HepG2 (cell line): ENCODE measurements around the gene MYH7B. TPM values are rescaled to one million over a fixed set of nuclear protein-coding genes. Genes with fewer than 3 reads are reported as not detected.
A peak's percentile ranks its signal among the peaks of the same experiment; 100 is the strongest.

ENCODE experiments used
- ATAC-seq: fragments of 200-7000 bp; cut with Tn5 transposase; 3 replicates; pipeline ENCODE4 v1.9.1; 2020; ENCODE audit warnings: mild to moderate bottlenecking, moderate library complexity
- BruUV-seq: library from RNA; stranded (reverse); fragments of 400-500 nt; replicated peaks from 2 replicates; lab custom pipeline; 2021; lab: Mats Ljungman, UMichigan
- CTCF ChIA-PET: fragments of 300-600 bp; formaldehyde crosslinking; extraction: SDS; loops from one replicate; lab custom pipeline; 2021; ENCODE audit warnings: low total read pairs, inconsistent platforms, low intra/inter-chr PET ratio; lab: Yijun Ruan, JAX
- POLR2A ChIA-PET: fragments of 350-600 bp; sonication (Branson Sonifier 250); formaldehyde crosslinking; loops from one replicate; lab custom pipeline; 2020; ENCODE audit warnings: antibody characterized with exemption, inconsistent platforms; lab: Yijun Ruan, JAX
- DNase-seq: peaks from one replicate; pipeline ENCODE4 v3.0.0-alpha.2; 2015; ENCODE audit warnings: low spot score
- FAIRE-seq: peaks from 3 replicates; lab custom pipeline; 2011; peaks lifted over from hg19 to GRCh38; lab: Jason Lieb, UNC
- H2AFZ ChIP-seq: one replicate; pipeline ENCODE4 v1.6.1; 2011; ENCODE audit warnings: low read length, inconsistent platforms
- H3K27ac ChIP-seq: fragments of 300-600 bp; 3 replicates; pipeline ENCODE4 v1.8.0; 2011; ENCODE audit warnings: mixed run types, mild to moderate bottlenecking, mixed read lengths, low read length, inconsistent platforms; ENCODE audit not compliant: insufficient read depth; ENCODE audit errors: extremely low read length
- H3K27me3 ChIP-seq, 2 experiments: fragments of 200-600 bp in 1 of 2; 2 replicates in 1 of 2; 3 replicates in 1 of 2; pipeline versions ENCODE4 v1.6.0 to v1.8.0; 2011; ENCODE audit warnings: low read length in 2 of 2, mild to moderate bottlenecking in 2 of 2, moderate library complexity in 2 of 2, inconsistent platforms in 1 of 2; ENCODE audit not compliant: insufficient read depth in 2 of 2, control insufficient read depth in 1 of 2
- H3K36me3 ChIP-seq, 2 experiments: fragments of 200-600 bp in 1 of 2; replicated peaks in 1 of 2; 2 replicates in 1 of 2; 3 replicates in 1 of 2; pipeline versions ENCODE4 v1.5.1 to v1.8.0; 2011; ENCODE audit warnings: low read length in 2 of 2, inconsistent platforms in 1 of 2; ENCODE audit not compliant: insufficient read depth in 2 of 2, control insufficient read depth in 1 of 2
- H3K4me1 ChIP-seq: 2 replicates; pipeline ENCODE4 v1.5.1; 2012; ENCODE audit warnings: low read length, inconsistent platforms; ENCODE audit not compliant: insufficient read depth
- H3K4me2 ChIP-seq: 2 replicates; pipeline ENCODE4 v1.6.0; 2011; ENCODE audit warnings: low read depth, low read length, inconsistent platforms
- H3K4me3 ChIP-seq, 3 experiments: fragments of 200-600 bp in 1 of 3; sonication (generic), shearing (Covaris generic) in 1 of 3; replicated peaks in 1 of 3; 2 replicates each; pipeline ENCODE4 v1.5.1; 2011 to 2016; ENCODE audit warnings: low read length in 3 of 3, inconsistent platforms in 2 of 3, low read depth in 2 of 3, mild to moderate bottlenecking in 2 of 3, control low read depth in 1 of 3, mixed read lengths in 1 of 3; ENCODE audit not compliant: insufficient read depth in 1 of 3
- H3K79me2 ChIP-seq: one replicate; pipeline ENCODE4 v1.6.1; 2011; ENCODE audit warnings: low read length, inconsistent platforms; ENCODE audit not compliant: insufficient read depth
- H3K9ac ChIP-seq: 2 replicates; pipeline ENCODE4 v1.6.0; 2011; ENCODE audit warnings: mild to moderate bottlenecking, low read depth, low read length, inconsistent platforms; ENCODE audit not compliant: insufficient read depth
- H3K9me3 ChIP-seq: 2 replicates; pipeline ENCODE4 v1.5.1; 2012; ENCODE audit warnings: mild to moderate bottlenecking, low read length
- H4K20me1 ChIP-seq: 2 replicates; pipeline ENCODE4 v1.6.0; 2011; ENCODE audit warnings: inconsistent platforms, mild to moderate bottlenecking, low read length, moderate library complexity; ENCODE audit not compliant: insufficient read depth
- EEA1 ChIP-seq: sonication (generic); formaldehyde crosslinking; IDR thresholded peaks from 2 replicates; pipeline ENCODE4 v1.5.1; 2020; ENCODE audit warnings: mild to moderate bottlenecking, missing genetic modification reagents, borderline replicate concordance
- FOXC1 ChIP-seq: sonication (generic); formaldehyde crosslinking; IDR thresholded peaks from 2 replicates; pipeline ENCODE4 v1.8.0; 2022; ENCODE audit warnings: mild to moderate bottlenecking, missing genetic modification reagents, borderline replicate concordance
- MAFK ChIP-seq, 2 experiments: IDR thresholded peaks in 1 of 2; conservative IDR thresholded peaks in 1 of 2; 2 replicates each; pipeline ENCODE4 v1.6.1; 2011; ENCODE audit warnings: improper control_type of control experiment in 2 of 2, low read length in 2 of 2
- MAX ChIP-seq: IDR thresholded peaks from 2 replicates; pipeline ENCODE4 v1.6.1; 2012; ENCODE audit warnings: inconsistent platforms
- TERF1 ChIP-seq: sonication (generic); formaldehyde crosslinking; IDR thresholded peaks from 2 replicates; pipeline ENCODE4 v1.8.0; 2022; ENCODE audit warnings: mild to moderate bottlenecking, missing genetic modification reagents, moderate library complexity
- U2AF2 ChIP-seq: fragments of 200-400 bp; formaldehyde crosslinking; IDR thresholded peaks from 2 replicates; pipeline ENCODE4 v1.6.1; 2017; ENCODE audit warnings: low read depth, mild to moderate bottlenecking, low read length
- ZC3H13 ChIP-seq: sonication (generic); formaldehyde crosslinking; IDR thresholded peaks from 2 replicates; pipeline ENCODE4 v1.8.1; 2023; ENCODE audit warnings: mild to moderate bottlenecking, missing genetic modification reagents, moderate library complexity
- ZNF124 ChIP-seq: sonication (generic); formaldehyde crosslinking; IDR thresholded peaks from 2 replicates; pipeline ENCODE4 v1.4.0; 2020; ENCODE audit warnings: missing genetic modification reagents
- ZNF816 ChIP-seq: sonication (generic); formaldehyde crosslinking; IDR thresholded peaks from 2 replicates; pipeline ENCODE4 v1.8.0; 2022; ENCODE audit warnings: missing genetic modification reagents, mild to moderate bottlenecking, borderline replicate concordance
- WGBS: methylation state at CpG from one replicate; pipeline ENCODE4 v1.1.6; 2017; ENCODE audit warnings: low lambda C conversion rate; 5-methylcytosine and 5-hydroxymethylcytosine counted together
- in situ Hi-C: cut with HindIII; loops from 2 replicates; pipeline ENCODE4 v1.10.0; 2017; ENCODE audit warnings: low pct_unique_long_range_greater_than_20kb; ENCODE audit not compliant: extremely low pct_ligation_motif_present
- intact Hi-C: fragments of 100-400 bp; cut with micrococcal nuclease; formaldehyde crosslinking; loops from one replicate; pipeline ENCODE4 v1.10.0; 2022; ENCODE audit not compliant: unreplicated experiment
- polyA plus RNA-seq, 8 experiments: library from polyadenylated mRNA; depleted of rRNA in 3 of 8; stranded (reverse) in 7 of 8; unstranded in 1 of 8; fragments of >200 nt; fragmentation: Illumina TruSeq in 4 of 8; extraction: Trizol in 4 of 8; gene quantifications; 2 replicates each; pipeline versions ENCODE4 v1.2.1 to v1.2.3, GENCODE V29; 2011 to 2016; ENCODE audit warnings: low read depth in 4 of 8, missing spikeins in 1 of 8, mixed read lengths in 1 of 8; ENCODE audit not compliant: insufficient read depth in 1 of 8
- total RNA-seq, 5 experiments: library from RNA; depleted of rRNA; stranded (reverse); fragments of >200 nt; fragmentation: Illumina TruSeq; extraction: Trizol; gene quantifications; 2 replicates each; pipeline ENCODE4 v1.2.3, GENCODE V29; 2016; ENCODE audit warnings: low read depth in 1 of 5
- TF ChIP-seq, protein P1 (sequence below): sonication (generic); formaldehyde crosslinking; IDR thresholded peaks from 2 replicates; pipeline ENCODE4 v1.5.0; 2020; ENCODE audit warnings: missing genetic modification reagents
- TF ChIP-seq, protein P2 (sequence below): IDR thresholded peaks from 2 replicates; pipeline ENCODE4 v1.6.1; 2016

The MYH7B gene
- total and polyA plus RNA-seq, 2 of the 13 experiments (the other 11 are each of a cell fraction or from before 2014, with no cell fraction given): 0.05 to 0.20 TPM

DNA sequence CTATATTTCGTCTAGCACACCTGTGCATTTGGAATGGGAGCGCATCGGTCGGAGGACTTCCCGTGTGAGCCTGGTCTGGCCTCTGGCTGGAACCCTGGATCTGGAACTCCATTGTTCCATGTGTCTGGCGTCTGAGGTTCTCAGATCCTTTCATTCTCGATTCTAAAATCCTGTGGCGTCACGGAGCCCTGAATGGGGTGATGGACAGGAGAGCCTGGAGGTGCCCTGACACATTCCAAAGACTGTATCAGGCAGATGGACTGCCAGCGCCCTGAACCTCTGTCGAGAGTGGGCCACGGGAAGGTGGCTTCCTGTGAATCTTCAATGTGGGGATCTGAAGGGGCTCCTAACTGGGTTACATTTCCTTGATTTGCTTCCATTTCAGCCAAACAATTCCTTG is 20.6 kb downstream of the MYH7B start:
- no peak for ATAC-seq
- no peak overlapping the region for H3K4me2 ChIP-seq
- ChIA-PET CTCF (no interaction called here), POLR2A (interaction anchor here (1.9 kb wide), 1 partner anchor 21 kb away, joined by 7 read pairs; the partner anchor contains the start of genes GSS and MYH7B)
- DNase-seq: no peak
- BruUV-seq: no TSS peak
- intact Hi-C loops (loop anchor here (5.0 kb wide), 1 partner anchor 286 kb away; no protein-coding TSS in a partner anchor), in situ Hi-C loops (no loop called here)
- no peak overlapping the region for H2AFZ ChIP-seq
- H3K27me3 ChIP-seq: peaks cover 2 to 7% of the 10 kb centered on the region in 2 experiments; a peak in 1 of 5 replicates
- no peak for FAIRE-seq
- no peak overlapping the region for H3K27ac ChIP-seq
- no peak overlapping the region for H3K9ac ChIP-seq
- TF ChIP-seq ZNF124 (CRISPR knock-in tag): no peak
- no peak for TF ChIP-seq U2AF2
- no peak for TF ChIP-seq ZNF816 (CRISPR knock-in tag)
- TF ChIP-seq ZC3H13 (CRISPR knock-in tag): no peak
- H3K36me3 ChIP-seq: no peaks in the 10 kb centered on the region
- H3K4me1 ChIP-seq: peaks cover 27% of the 10 kb centered on the region
- no peak overlapping the region for H3K4me3 ChIP-seq
- no peaks in the 10 kb centered on the region for H3K9me3 ChIP-seq
- H4K20me1 ChIP-seq: no peaks in the 10 kb centered on the region
- WGBS: 39% methylated on average over 12 of the region's 12 CpGs
- no peaks in the 10 kb centered on the region for H3K79me2 ChIP-seq

DNA sequence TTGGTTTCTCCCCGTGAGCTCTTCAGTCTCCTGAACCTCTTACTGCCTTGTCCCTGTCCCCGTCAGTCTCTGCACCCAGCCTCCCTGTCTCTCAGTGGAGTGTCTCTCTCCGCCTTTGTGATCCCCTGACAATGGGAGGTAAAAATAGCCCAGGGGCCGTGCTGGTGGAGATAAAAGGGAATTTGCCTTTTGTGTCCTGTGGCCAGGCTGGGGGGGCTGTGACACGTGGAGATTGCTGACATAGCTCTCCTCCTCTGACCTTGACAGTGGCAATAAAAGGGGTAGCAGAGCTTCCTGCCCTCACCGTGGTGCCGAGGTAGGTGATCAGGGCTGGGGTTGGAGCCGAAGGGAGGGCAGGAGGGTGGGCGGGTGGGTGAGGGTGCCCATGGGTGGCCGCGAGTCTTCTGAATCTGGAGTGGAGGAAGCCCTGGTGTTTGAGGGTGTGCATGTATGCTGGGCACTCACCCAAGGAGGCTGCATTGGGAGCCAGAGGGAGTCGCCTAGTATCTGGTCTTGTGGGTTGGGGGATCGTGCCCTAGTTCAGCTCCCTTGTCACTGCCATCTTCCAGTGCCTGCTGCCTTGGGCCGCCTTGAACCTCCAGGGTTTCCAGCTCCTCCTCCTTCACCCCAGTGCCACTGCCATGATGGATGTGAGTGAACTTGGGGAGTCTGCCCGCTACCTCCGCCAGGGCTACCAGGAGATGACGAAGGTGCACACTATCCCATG is 21.9 kb downstream of the MYH7B start:
- Histone ChIP-seq H3K4me2 (peak overlapping the region; percentile 39; the same call in 1 of the 2 replicates), H3K9ac (no peak overlapping the region), H4K20me1 (no peaks in the 10 kb centered on the region), H3K27me3 (peaks cover 2 to 6% of the 10 kb centered on the region in 2 experiments; a peak in 1 of 5 replicates), H3K4me3 (no peak overlapping the region; a peak in 1 of 6 replicates), H3K9me3 (no peaks in the 10 kb centered on the region), H2AFZ (no peak overlapping the region), H3K36me3 (no peaks in the 10 kb centered on the region), H3K27ac (no peak overlapping the region), H3K4me1 (peaks cover 27% of the 10 kb centered on the region), H3K79me2 (no peaks in the 10 kb centered on the region)
- no TSS peak for BruUV-seq
- WGBS: 33% methylated on average over 17 of the region's 17 CpGs
- peak; percentile 15 for ATAC-seq
- intact Hi-C loops (loop anchor here (5.0 kb wide), 1 partner anchor 285 kb away; no protein-coding TSS in a partner anchor), in situ Hi-C loops (no loop called here)
- no peak for FAIRE-seq
- DNase-seq: peak; percentile 56
- ChIA-PET POLR2A (interaction anchor here (1.9 kb wide), 1 partner anchor 22 kb away, joined by 7 read pairs; the partner anchor contains the start of genes GSS and MYH7B), CTCF (no interaction called here)
- TF ChIP-seq, protein P1, sequence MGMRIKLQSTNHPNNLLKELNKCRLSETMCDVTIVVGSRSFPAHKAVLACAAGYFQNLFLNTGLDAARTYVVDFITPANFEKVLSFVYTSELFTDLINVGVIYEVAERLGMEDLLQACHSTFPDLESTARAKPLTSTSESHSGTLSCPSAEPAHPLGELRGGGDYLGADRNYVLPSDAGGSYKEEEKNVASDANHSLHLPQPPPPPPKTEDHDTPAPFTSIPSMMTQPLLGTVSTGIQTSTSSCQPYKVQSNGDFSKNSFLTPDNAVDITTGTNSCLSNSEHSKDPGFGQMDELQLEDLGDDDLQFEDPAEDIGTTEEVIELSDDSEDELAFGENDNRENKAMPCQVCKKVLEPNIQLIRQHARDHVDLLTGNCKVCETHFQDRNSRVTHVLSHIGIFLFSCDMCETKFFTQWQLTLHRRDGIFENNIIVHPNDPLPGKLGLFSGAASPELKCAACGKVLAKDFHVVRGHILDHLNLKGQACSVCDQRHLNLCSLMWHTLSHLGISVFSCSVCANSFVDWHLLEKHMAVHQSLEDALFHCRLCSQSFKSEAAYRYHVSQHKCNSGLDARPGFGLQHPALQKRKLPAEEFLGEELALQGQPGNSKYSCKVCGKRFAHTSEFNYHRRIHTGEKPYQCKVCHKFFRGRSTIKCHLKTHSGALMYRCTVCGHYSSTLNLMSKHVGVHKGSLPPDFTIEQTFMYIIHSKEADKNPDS (CRISPR knock-in tag): no peak
- no peak for TF ChIP-seq FOXC1 (CRISPR knock-in tag)
- TF ChIP-seq MAFK (conservative IDR thresholded peaks at IDR 0.05 in 1 of 2, IDR thresholded peaks at IDR 0.05 in 1 of 2; ENCODE audit: low read length in 2 of 2): peak; percentile 57 to 60
- TF ChIP-seq, protein P2, sequence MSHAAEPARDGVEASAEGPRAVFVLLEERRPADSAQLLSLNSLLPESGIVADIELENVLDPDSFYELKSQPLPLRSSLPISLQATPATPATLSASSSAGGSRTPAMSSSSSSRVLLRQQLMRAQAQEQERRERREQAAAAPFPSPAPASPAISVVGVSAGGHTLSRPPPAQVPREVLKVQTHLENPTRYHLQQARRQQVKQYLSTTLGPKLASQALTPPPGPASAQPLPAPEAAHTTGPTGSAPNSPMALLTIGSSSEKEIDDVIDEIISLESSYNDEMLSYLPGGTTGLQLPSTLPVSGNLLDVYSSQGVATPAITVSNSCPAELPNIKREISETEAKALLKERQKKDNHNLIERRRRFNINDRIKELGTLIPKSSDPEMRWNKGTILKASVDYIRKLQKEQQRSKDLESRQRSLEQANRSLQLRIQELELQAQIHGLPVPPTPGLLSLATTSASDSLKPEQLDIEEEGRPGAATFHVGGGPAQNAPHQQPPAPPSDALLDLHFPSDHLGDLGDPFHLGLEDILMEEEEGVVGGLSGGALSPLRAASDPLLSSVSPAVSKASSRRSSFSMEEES (CRISPR knock-in tag): 0 out of 2 replicates have a peak, but pooled peaks have one; percentile 44
- no peak for TF ChIP-seq TERF1 (CRISPR knock-in tag)
- peak; percentile 54 for TF ChIP-seq MAX
- TF ChIP-seq EEA1: no peak
